Trophoblast cell (in vitro differentiated cells and primary cell): ENCODE measurements around the gene TNS3.

Experiments used
- DNase-seq, 2 donors: peaks; one replicate each; pipeline ENCODE4 v3.0.0-alpha.2; 2016
- H2AFZ ChIP-seq: 2 replicates; pipeline ENCODE4 v1.6.1; 2013; ENCODE audit warnings: low read length, moderate library complexity, mild to moderate bottlenecking; ENCODE audit not compliant: insufficient read depth, poor library complexity
- H2AK5ac ChIP-seq: 2 replicates; pipeline ENCODE4 v1.6.1; 2013; ENCODE audit warnings: mild to moderate bottlenecking, low read length
- H2BK120ac ChIP-seq: 2 replicates; pipeline ENCODE4 v1.6.1; 2013; ENCODE audit warnings: low read length, mild to moderate bottlenecking, moderate library complexity; ENCODE audit not compliant: insufficient read depth, poor library complexity
- H2BK12ac ChIP-seq: 2 replicates; pipeline ENCODE4 v1.6.1; 2013; ENCODE audit warnings: mild to moderate bottlenecking, low read length, moderate library complexity
- H2BK5ac ChIP-seq: 2 replicates; pipeline ENCODE4 v1.6.1; 2013; ENCODE audit warnings: low read length, low read depth, moderate library complexity, mild to moderate bottlenecking; ENCODE audit not compliant: poor library complexity
- H3K14ac ChIP-seq: 2 replicates; pipeline ENCODE4 v1.6.1; 2013; ENCODE audit warnings: mild to moderate bottlenecking, low read length
- H3K18ac ChIP-seq: 2 replicates; pipeline ENCODE4 v1.6.1; 2013; ENCODE audit warnings: mild to moderate bottlenecking, low read length
- H3K23ac ChIP-seq: 2 replicates; pipeline ENCODE4 v1.6.1; 2013; ENCODE audit warnings: low read length
- H3K27ac ChIP-seq: 2 replicates; pipeline ENCODE4 v1.5.1; 2013; ENCODE audit warnings: low read depth, mild to moderate bottlenecking, inconsistent platforms, low read length, moderate library complexity
- H3K27me3 ChIP-seq: 2 replicates; pipeline ENCODE4 v1.6.1; 2013; ENCODE audit warnings: inconsistent platforms, mild to moderate bottlenecking, low read length, moderate library complexity; ENCODE audit not compliant: insufficient read depth
- H3K36me3 ChIP-seq, 2 experiments: 1 replicate in 1 of 2; 2 replicates in 1 of 2; pipeline ENCODE4 v1.6.1; 2013; ENCODE audit warnings: low read length in 2 of 2, mild to moderate bottlenecking in 2 of 2, moderate library complexity in 1 of 2; ENCODE audit not compliant: insufficient read depth in 2 of 2, control insufficient read depth in 1 of 2
- H3K4ac ChIP-seq: 2 replicates; pipeline ENCODE4 v1.6.1; 2013; ENCODE audit warnings: low read depth, mild to moderate bottlenecking, low read length, moderate library complexity
- H3K4me1 ChIP-seq, 2 experiments: 1 replicate in 1 of 2; 2 replicates in 1 of 2; pipeline ENCODE4 v1.6.1; 2013; ENCODE audit warnings: low read length in 2 of 2, mild to moderate bottlenecking in 2 of 2, moderate library complexity in 1 of 2; ENCODE audit not compliant: insufficient read depth in 2 of 2, control insufficient read depth in 1 of 2
- H3K4me2 ChIP-seq: 2 replicates; pipeline ENCODE4 v1.6.1; 2013; ENCODE audit warnings: inconsistent platforms, mild to moderate bottlenecking, low read length, moderate library complexity
- H3K4me3 ChIP-seq: 2 replicates; pipeline ENCODE4 v1.5.1; 2013; ENCODE audit warnings: mild to moderate bottlenecking, low read depth, low read length, inconsistent platforms
- H3K79me1 ChIP-seq: one replicate; pipeline ENCODE4 v1.6.1; 2013; ENCODE audit warnings: low read length
- H3K79me2 ChIP-seq: 2 replicates; pipeline ENCODE4 v1.6.1; 2013; ENCODE audit warnings: low read length, mild to moderate bottlenecking; ENCODE audit not compliant: control insufficient read depth, insufficient read depth, poor library complexity
- H3K9ac ChIP-seq: 2 replicates; pipeline ENCODE4 v1.6.1; 2013; ENCODE audit warnings: mild to moderate bottlenecking, low read length
- H3K9me3 ChIP-seq: 2 replicates; pipeline ENCODE4 v1.6.1; 2013; ENCODE audit warnings: low read depth, mild to moderate bottlenecking, control low read depth, inconsistent platforms, low read length; ENCODE audit not compliant: insufficient read depth
- H4K12ac ChIP-seq: 2 replicates; pipeline ENCODE4 v1.6.1; 2013; ENCODE audit warnings: low read depth, mild to moderate bottlenecking, low read length, moderate library complexity
- H4K8ac ChIP-seq: 2 replicates; pipeline ENCODE4 v1.6.1; 2013; ENCODE audit warnings: low read depth, mild to moderate bottlenecking, low read length, moderate library complexity
- H4K91ac ChIP-seq: one replicate; pipeline ENCODE4 v1.6.1; 2013; ENCODE audit warnings: low read depth, mild to moderate bottlenecking, low read length, moderate library complexity
- WGBS: extraction: QIAGEN DNeasy Blood & Tissue Kit; methylation state at CpG from one replicate; pipeline ENCODE4 v1.1.7; 2013; ENCODE audit warnings: missing lambda C conversion rate; ENCODE audit not compliant: insufficient read length, insufficient coverage; ENCODE audit errors: extremely low coverage; 5-methylcytosine and 5-hydroxymethylcytosine counted together

TNS3 gene

GRCh38 chr7:47621347-47621746 is 39.4 kb upstream of the TNS3 start:
- H2BK12ac ChIP-seq: no peak overlapping the region
- peaks cover 4% of the 10 kb centered on the region for H3K9me3 ChIP-seq
- no peak overlapping the region for H3K4ac ChIP-seq
- no peak overlapping the region for H4K91ac ChIP-seq
- no peak overlapping the region for H2AK5ac ChIP-seq
- H2BK5ac ChIP-seq: no peak overlapping the region
- H3K27ac ChIP-seq: no peak overlapping the region
- no CpG with 5 or more reads among the region's 12 CpGs for WGBS
- H3K79me1 ChIP-seq: peaks cover 7% of the 10 kb centered on the region
- peak overlapping the region; percentile 4 for H2BK120ac ChIP-seq
- no peak overlapping the region for H2AFZ ChIP-seq
- no peak overlapping the region for H3K23ac ChIP-seq
- H3K27me3 ChIP-seq: no peaks in the 10 kb centered on the region
- H3K4me1 ChIP-seq: peaks cover 7 to 9% of the 10 kb centered on the region in 2 experiments
- DNase-seq: no peak
- no peaks in the 10 kb centered on the region for H3K79me2 ChIP-seq
- no peak overlapping the region for H4K8ac ChIP-seq
- H3K36me3 ChIP-seq: no peaks in the 10 kb centered on the region
- no peak overlapping the region for H3K4me3 ChIP-seq
- no peak overlapping the region for H3K14ac ChIP-seq
- no peak overlapping the region for H3K18ac ChIP-seq
- H4K12ac ChIP-seq: no peak overlapping the region
- H3K4me2 ChIP-seq: no peak overlapping the region
- H3K9ac ChIP-seq: no peak overlapping the region

- Histone ChIP-seq H2BK5ac (no peak overlapping the region), H2BK120ac (no peak overlapping the region), H3K79me2 (no peaks in the 10 kb centered on the region), H3K18ac (no peak overlapping the region), H4K91ac (no peak overlapping the region), H3K4me2 (no peak overlapping the region), H4K8ac (no peak overlapping the region), H3K4me3 (no peak overlapping the region), H3K14ac (no peak overlapping the region), H3K27me3 (no peaks in the 10 kb centered on the region), H2AK5ac (no peak overlapping the region), H3K9ac (no peak overlapping the region), H2BK12ac (no peak overlapping the region), H3K79me1 (peaks cover 7% of the 10 kb centered on the region), H3K4ac (no peak overlapping the region), H3K9me3 (peaks cover 4% of the 10 kb centered on the region), H3K27ac (no peak overlapping the region), H3K23ac (no peak overlapping the region), H2AFZ (no peak overlapping the region), H3K4me1 (peaks cover 7 to 9% of the 10 kb centered on the region in 2 experiments), H4K12ac (no peak overlapping the region), H3K36me3 (no peaks in the 10 kb centered on the region)
- peak; percentile 68 to 87 for DNase-seq
These were observed 37.9 kb upstream of the TNS3 start for GRCh38 chr7:47619806-47620205.

GRCh38 chr7:47617131-47617530 is 35.2 kb upstream of the TNS3 start:
- no peak overlapping the region for H2BK12ac ChIP-seq
- H4K8ac ChIP-seq: no peak overlapping the region
- H2BK120ac ChIP-seq: no peak overlapping the region
- H3K9me3 ChIP-seq: peaks cover 4% of the 10 kb centered on the region
- no peaks in the 10 kb centered on the region for H3K79me2 ChIP-seq
- H4K91ac ChIP-seq: no peak overlapping the region
- H3K4me2 ChIP-seq: no peak overlapping the region
- no peak overlapping the region for H3K27ac ChIP-seq
- no peak overlapping the region for H3K23ac ChIP-seq
- no peak overlapping the region for H3K14ac ChIP-seq
- no peaks in the 10 kb centered on the region for H3K27me3 ChIP-seq
- WGBS: no CpG with 5 or more reads among the region's 4 CpGs
- H2BK5ac ChIP-seq: no peak overlapping the region
- peaks cover 2% of the 10 kb centered on the region for H3K79me1 ChIP-seq
- H2AK5ac ChIP-seq: no peak overlapping the region
- H3K9ac ChIP-seq: no peak overlapping the region
- peaks cover under 1 to 1% of the 10 kb centered on the region in 2 experiments for H3K4me1 ChIP-seq
- no peak for DNase-seq
- no peak overlapping the region for H3K18ac ChIP-seq
- no peak overlapping the region for H2AFZ ChIP-seq
- no peak overlapping the region for H3K4ac ChIP-seq
- no peak overlapping the region for H3K4me3 ChIP-seq
- no peak overlapping the region for H4K12ac ChIP-seq
- H3K36me3 ChIP-seq: no peaks in the 10 kb centered on the region

- no peaks in the 10 kb centered on the region for H3K4me1 ChIP-seq
- H3K79me2 ChIP-seq: no peaks in the 10 kb centered on the region
- H3K4me2 ChIP-seq: no peak overlapping the region
- no peak overlapping the region for H4K12ac ChIP-seq
- no peak overlapping the region for H2BK120ac ChIP-seq
- H3K14ac ChIP-seq: no peak overlapping the region
- no peak overlapping the region for H2AK5ac ChIP-seq
- no peak overlapping the region for H3K9ac ChIP-seq
- no peak overlapping the region for H3K4me3 ChIP-seq
- H4K8ac ChIP-seq: no peak overlapping the region
- H3K4ac ChIP-seq: no peak overlapping the region
- no peak for DNase-seq
- H3K79me1 ChIP-seq: no peaks in the 10 kb centered on the region
- H3K27me3 ChIP-seq: no peaks in the 10 kb centered on the region
- H2AFZ ChIP-seq: no peak overlapping the region
- H3K36me3 ChIP-seq: no peaks in the 10 kb centered on the region
- H3K23ac ChIP-seq: no peak overlapping the region
- no CpG with 5 or more reads among the region's 6 CpGs for WGBS
- no peak overlapping the region for H3K27ac ChIP-seq
- H2BK5ac ChIP-seq: no peak overlapping the region
- H4K91ac ChIP-seq: no peak overlapping the region
- H3K9me3 ChIP-seq: peaks cover 2% of the 10 kb centered on the region
- H2BK12ac ChIP-seq: no peak overlapping the region
- H3K18ac ChIP-seq: no peak overlapping the region
These were observed 32.5 kb upstream of the TNS3 start for GRCh38 chr7:47614450-47614849.
